H1 (cell line): ENCODE data around the gene OGFOD2. TPM values are rescaled to one million over a fixed set of nuclear protein-coding genes. Genes with fewer than 3 reads are reported as not detected.

Experiments used
- CTCF ChIA-PET: fragments of 300-600 bp; sonication (Branson Sonifier 250); formaldehyde crosslinking; loops from one replicate; lab custom pipeline; 2021; ENCODE audit not compliant: partially characterized antibody; lab: Charles Lee
- POLR2A ChIA-PET: fragments of 300-600 bp; sonication (Branson Sonifier 250); formaldehyde crosslinking; loops from one replicate; lab custom pipeline; 2021; ENCODE audit warnings: inconsistent platforms; ENCODE audit not compliant: partially characterized antibody; lab: Charles Lee
- DNase-seq, 2 experiments: peaks; one replicate each; pipeline versions ENCODE4 v3.0.0 to v3.0.0-alpha.2; 2010 to 2022; ENCODE audit warnings: low spot score in 2 of 2, low read depth in 1 of 2, mixed read lengths in 1 of 2
- FAIRE-seq: peaks from 2 replicates; lab custom pipeline; 2011; peaks lifted over from hg19 to GRCh38; lab: Jason Lieb, UNC
- H2AFZ ChIP-seq: 2 replicates; pipeline ENCODE4 v1.8.1; 2012; ENCODE audit warnings: low read length, inconsistent platforms
- H2AK5ac ChIP-seq: 2 replicates; pipeline ENCODE4 v1.6.1; 2013; ENCODE audit warnings: low read depth, low read length
- H2BK120ac ChIP-seq: replicated peaks from 2 replicates; pipeline ENCODE3; 2013; ENCODE audit warnings: low read depth, low read length, inconsistent platforms
- H2BK12ac ChIP-seq: 2 replicates; pipeline ENCODE4 v1.6.1; 2013; ENCODE audit warnings: low read depth, low read length
- H2BK15ac ChIP-seq: 2 replicates; pipeline ENCODE4 v1.6.1; 2013; ENCODE audit warnings: low read length
- H2BK20ac ChIP-seq: 2 replicates; pipeline ENCODE4 v1.6.1; 2013; ENCODE audit warnings: low read length
- H2BK5ac ChIP-seq: 2 replicates; pipeline ENCODE4 v1.6.1; 2013; ENCODE audit warnings: low read depth, low read length
- H3K14ac ChIP-seq: 2 replicates; pipeline ENCODE4 v1.6.1; 2013; ENCODE audit warnings: inconsistent platforms; ENCODE audit not compliant: insufficient read length
- H3K18ac ChIP-seq: 2 replicates; pipeline ENCODE4 v1.6.1; 2013; ENCODE audit warnings: low read length; ENCODE audit errors: extremely low read depth
- H3K23ac ChIP-seq: 2 replicates; pipeline ENCODE4 v1.6.1; 2013; ENCODE audit warnings: inconsistent platforms; ENCODE audit not compliant: insufficient read length
- H3K23me2 ChIP-seq: 2 replicates; pipeline ENCODE4 v1.6.1; 2013; ENCODE audit warnings: low read depth, low read length
- H3K27ac ChIP-seq: 2 replicates; pipeline ENCODE4 v1.6.1; 2011; ENCODE audit warnings: low read depth, low read length, inconsistent platforms
- H3K27me3 ChIP-seq, 4 experiments: replicated peaks in 1 of 4; 1 replicate in 1 of 4; 2 replicates in 3 of 4; pipeline versions ENCODE4 v1.6.1 to v1.8.1; 2011 to 2013; ENCODE audit warnings: low read length in 3 of 4, mild to moderate bottlenecking in 3 of 4, inconsistent platforms in 2 of 4, mixed read lengths in 2 of 4, moderate library complexity in 1 of 4; ENCODE audit not compliant: control insufficient read depth in 3 of 4, insufficient read depth in 3 of 4; ENCODE audit errors: extremely low read depth in 1 of 4
- H3K36me3 ChIP-seq, 4 experiments: 2 replicates each; pipeline versions ENCODE4 v1.6.1 to v1.8.1; 2011 to 2013; ENCODE audit warnings: mild to moderate bottlenecking in 4 of 4, low read length in 3 of 4, moderate library complexity in 2 of 4, control low read depth in 1 of 4, inconsistent platforms in 1 of 4; ENCODE audit not compliant: insufficient read depth in 4 of 4, control insufficient read depth in 2 of 4
- H3K4ac ChIP-seq: replicated peaks from 2 replicates; pipeline ENCODE3; 2013; ENCODE audit warnings: low read length, low read depth, mixed read lengths, inconsistent platforms; ENCODE audit not compliant: insufficient read length
- H3K4me1 ChIP-seq, 4 experiments: replicated peaks in 1 of 4; 1 replicate in 1 of 4; 2 replicates in 3 of 4; pipeline versions ENCODE4 v1.6.1 to v1.8.1; 2011 to 2013; ENCODE audit warnings: low read length in 3 of 4, inconsistent platforms in 2 of 4, mixed read lengths in 1 of 4; ENCODE audit not compliant: insufficient read depth in 4 of 4, control insufficient read depth in 3 of 4
- H3K4me2 ChIP-seq, 2 experiments: 2 replicates each; pipeline versions ENCODE4 v1.6.1 to v1.8.1; 2011 to 2013; ENCODE audit warnings: low read depth in 2 of 2, low read length in 2 of 2, control low read depth in 1 of 2, inconsistent platforms in 1 of 2, mild to moderate bottlenecking in 1 of 2; ENCODE audit not compliant: insufficient read depth in 1 of 2
- H3K4me3 ChIP-seq, 4 experiments: fragments of 200-600, 300-600 bp in 1 of 4; sonication (generic), shearing (Covaris generic), sonication (Bioruptor Twin) in 1 of 4; 2 replicates each; pipeline versions ENCODE4 v1.5.1 to v1.8.1; 2011 to 2016; ENCODE audit warnings: low read length in 4 of 4, low read depth in 3 of 4, control low read depth in 2 of 4, inconsistent platforms in 2 of 4, mild to moderate bottlenecking in 2 of 4, mixed read lengths in 1 of 4, moderate library complexity in 1 of 4; ENCODE audit not compliant: insufficient read depth in 2 of 4; ENCODE audit errors: extremely low read depth in 1 of 4
- H3K56ac ChIP-seq: replicated peaks from 2 replicates; pipeline ENCODE3; 2013; ENCODE audit warnings: low read depth, mild to moderate bottlenecking, mixed read lengths, low read length, inconsistent platforms; ENCODE audit not compliant: insufficient read length
- H3K79me1 ChIP-seq: 2 replicates; pipeline ENCODE4 v1.6.1; 2013; ENCODE audit warnings: low read depth, low read length, control low read depth
- H3K79me2 ChIP-seq, 2 experiments: 2 replicates each; pipeline versions ENCODE4 v1.6.1 to v1.8.1; 2012 to 2013; ENCODE audit warnings: low read length in 2 of 2, mild to moderate bottlenecking in 2 of 2, inconsistent platforms in 1 of 2; ENCODE audit not compliant: insufficient read depth in 2 of 2, control insufficient read depth in 1 of 2
- H3K9ac ChIP-seq, 4 experiments: replicated peaks in 1 of 4; 1 replicate in 1 of 4; 2 replicates in 3 of 4; pipeline versions ENCODE4 v1.6.1 to v1.8.1; 2011 to 2013; ENCODE audit warnings: low read depth in 3 of 4, low read length in 3 of 4, control low read depth in 2 of 4, mild to moderate bottlenecking in 2 of 4, moderate library complexity in 2 of 4, inconsistent platforms in 1 of 4; ENCODE audit errors: extremely low read depth in 1 of 4
- H3K9me3 ChIP-seq, 2 experiments: 2 replicates each; pipeline versions ENCODE4 v1.6.1 to v1.8.1; 2012 to 2013; ENCODE audit warnings: mild to moderate bottlenecking in 2 of 2, moderate library complexity in 2 of 2, control low read depth in 1 of 2, inconsistent platforms in 1 of 2, low read depth in 1 of 2, low read length in 1 of 2, mixed read lengths in 1 of 2; ENCODE audit not compliant: insufficient read depth in 2 of 2
- H4K20me1 ChIP-seq, 2 experiments: replicated peaks in 1 of 2; 2 replicates each; pipeline versions ENCODE3 to v1.8.1; 2011 to 2013; ENCODE audit warnings: inconsistent platforms in 2 of 2, low read length in 2 of 2, mild to moderate bottlenecking in 1 of 2; ENCODE audit not compliant: insufficient read depth in 2 of 2, control insufficient read depth in 1 of 2
- H4K5ac ChIP-seq: 2 replicates; pipeline ENCODE4 v1.6.1; 2013; ENCODE audit warnings: low read length, low read depth, mixed read lengths, inconsistent platforms; ENCODE audit not compliant: insufficient read length
- H4K8ac ChIP-seq: 2 replicates; pipeline ENCODE4 v1.8.0; 2013; ENCODE audit warnings: mild to moderate bottlenecking, moderate library complexity, low read length, inconsistent platforms; ENCODE audit not compliant: insufficient read depth; ENCODE audit errors: extremely low read depth
- H4K91ac ChIP-seq: replicated peaks from 2 replicates; pipeline ENCODE3; 2013; ENCODE audit warnings: low read length, mixed read lengths, inconsistent platforms; ENCODE audit not compliant: insufficient read length
- BACH1 ChIP-seq: IDR thresholded peaks from 2 replicates; pipeline ENCODE4 v1.6.1; 2012; ENCODE audit warnings: low read length, improper control_type of control experiment
- BCL11A ChIP-seq, 2 experiments: IDR thresholded peaks; one replicate each; pipeline ENCODE4 v1.6.1; 2011; ENCODE audit warnings: low read depth in 2 of 2, low read length in 2 of 2, mild to moderate bottlenecking in 2 of 2
- KDM1A ChIP-seq: fragments of 200-600, 300-600 bp; sonication (generic); IDR thresholded peaks from 2 replicates; pipeline ENCODE4 v1.7.1; 2016; ENCODE audit warnings: mild to moderate bottlenecking, low read length, borderline replicate concordance
- RAD21 ChIP-seq, 2 experiments: IDR thresholded peaks in 1 of 2; conservative IDR thresholded peaks in 1 of 2; 2 replicates each; pipeline ENCODE4 v1.6.1; 2011; ENCODE audit warnings: low read depth in 2 of 2, low read length in 2 of 2, improper control_type of control experiment in 1 of 2, inconsistent platforms in 1 of 2, mild to moderate bottlenecking in 1 of 2, moderate library complexity in 1 of 2
- SP2 ChIP-seq: IDR thresholded peaks from 2 replicates; pipeline ENCODE4 v1.6.1; 2012; ENCODE audit warnings: mild to moderate bottlenecking, low read length, inconsistent platforms
- ZNF274 ChIP-seq: IDR thresholded peaks from 2 replicates; pipeline ENCODE4 v1.7.0; 2012; ENCODE audit warnings: low read length, borderline replicate concordance; ENCODE audit errors: extremely low read depth
- WGBS, 2 experiments: shearing (Covaris generic) in 1 of 2; methylation state at CpG; one replicate each; pipeline versions ENCODE4 v1.1.6 to v1.1.7; 2013 to 2015; ENCODE audit warnings: low lambda C conversion rate in 2 of 2, mixed read lengths in 2 of 2, inconsistent platforms in 1 of 2, low coverage in 1 of 2, missing lambda C conversion rate in 1 of 2; ENCODE audit not compliant: insufficient replicate concordance in 2 of 2, insufficient coverage in 1 of 2, insufficient read length in 1 of 2; ENCODE audit errors: extremely low coverage in 1 of 2, missing lambda C conversion rate in 1 of 2; 5-methylcytosine and 5-hydroxymethylcytosine counted together
- polyA plus RNA-seq, 7 experiments: library from polyadenylated mRNA; depleted of rRNA in 3 of 7; stranded (reverse) in 5 of 7; unstranded in 2 of 7; fragments of >200 nt in 5 of 7; fragments of 200-250 nt in 2 of 7; gene quantifications; 1 replicate in 5 of 7; 2 replicates in 1 of 7; 4 replicates in 1 of 7; pipeline versions ENCODE4 v1.2.1 to v1.2.3, GENCODE V29; 2011 to 2013; ENCODE audit warnings: missing spikeins in 2 of 7, mixed read lengths in 2 of 7
- total RNA-seq: library from RNA; stranded (reverse); fragmentation: NEBNext Ultra II Directional; extraction: Animal tissue kit (Norgen Biotek cat#: 25700); gene quantifications from 2 replicates; pipeline ENCODE4 v1.2.1, GENCODE V29; 2021

OGFOD2 gene
- total and polyA plus RNA-seq, 2 of the 8 experiments (the other 6 are each of a cell fraction or from before 2014, with no cell fraction given) = 17.3 to 20.3 TPM

DNA sequence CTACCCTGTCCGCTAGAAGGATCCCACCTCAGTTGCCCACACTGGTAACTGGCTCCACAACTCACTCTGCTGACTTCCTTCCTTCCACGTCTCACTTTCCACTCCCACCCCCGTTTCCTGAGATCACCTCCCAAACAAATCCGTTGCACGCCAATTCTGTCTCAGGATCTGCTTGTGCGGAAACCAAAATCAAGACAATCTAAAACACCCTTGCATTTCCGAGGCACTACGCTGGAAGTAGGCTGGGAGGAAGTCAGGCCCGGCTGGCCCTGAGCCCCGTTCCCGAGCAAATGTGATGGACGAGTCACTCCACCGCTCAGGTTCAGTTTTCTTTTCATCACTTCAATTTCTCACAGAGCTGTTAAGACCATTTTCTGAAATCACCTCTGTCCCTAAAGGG is 31.8 kb upstream of the OGFOD2 start:
- H2AK5ac ChIP-seq = no peak overlapping the region
- H3K4me1 ChIP-seq = no peaks in the 10 kb centered on the region
- no peak overlapping the region for H3K18ac ChIP-seq
- 0 out of 2 replicates have a peak overlapping the region, but pooled peaks have one; percentile 28 for H4K8ac ChIP-seq
- H3K56ac ChIP-seq = no peak overlapping the region
- no peak overlapping the region for H2BK12ac ChIP-seq
- H3K27ac ChIP-seq = no peak overlapping the region
- TF ChIP-seq SP2 (no peak), BCL11A (IDR thresholded peaks at IDR 0.05; ENCODE audit: low read depth in 2 of 2, low read length in 2 of 2) (no peak), BACH1 (no peak), RAD21 (IDR thresholded peaks at IDR 0.05 in 1 of 2, conservative IDR thresholded peaks at IDR 0.05 in 1 of 2; ENCODE audit: low read depth in 2 of 2, low read length in 2 of 2) (no peak), KDM1A (no peak), ZNF274 (no peak)
- DNase-seq = no peak
- H3K79me2 ChIP-seq = no peaks in the 10 kb centered on the region
- no peaks in the 10 kb centered on the region for H3K36me3 ChIP-seq
- no peak overlapping the region for H4K5ac ChIP-seq
- 83% methylated on average over 13 of the region's 13 CpGs; no CpG with 5 or more reads in 1 of the 2 experiments for WGBS, 2 experiments
- FAIRE-seq = no peak
- H3K23ac ChIP-seq = no peak overlapping the region
- no peaks in the 10 kb centered on the region for H3K9me3 ChIP-seq
- H3K14ac ChIP-seq = no peak overlapping the region
- ChIA-PET POLR2A (no interaction called here), CTCF (interaction anchor here (0.6 to 21.5 kb wide), 4 partner anchors 12 to 101 kb away, joined by 3 to 473 read pairs (median 4); no protein-coding TSS in a partner anchor)
- H3K9ac ChIP-seq = no peak overlapping the region
- no peak overlapping the region for H4K91ac ChIP-seq
- no peak overlapping the region for H2BK20ac ChIP-seq
- H2BK15ac ChIP-seq = no peak overlapping the region
- H4K20me1 ChIP-seq = peaks cover 0 to 7% of the 10 kb centered on the region in 2 experiments
- H2AFZ ChIP-seq = no peak overlapping the region
- no peaks in the 10 kb centered on the region for H3K23me2 ChIP-seq
- no peak overlapping the region for H3K4me2 ChIP-seq
- H2BK5ac ChIP-seq = no peak overlapping the region
- no peaks in the 10 kb centered on the region for H3K79me1 ChIP-seq
- no peak overlapping the region for H3K4me3 ChIP-seq
- no peaks in the 10 kb centered on the region for H3K27me3 ChIP-seq
- H2BK120ac ChIP-seq = no peak overlapping the region
- H3K4ac ChIP-seq = no peak overlapping the region
